HepG2 (cell line): ENCODE measurements around the gene C11orf16. TPM values are rescaled to one million over a fixed set of nuclear protein-coding genes. Genes with fewer than 3 reads are reported as not detected.

Source experiments
- ELF4 ChIP-seq: sonication (generic); formaldehyde crosslinking; IDR thresholded peaks from 2 replicates; pipeline ENCODE4 v1.5.0; 2020; ENCODE audit warnings: missing genetic modification reagents, mild to moderate bottlenecking, moderate library complexity, borderline replicate concordance
- LCORL ChIP-seq, 2 experiments: fragments of 450-650 bp in 1 of 2; sonication (generic) in 1 of 2; formaldehyde crosslinking in 1 of 2; IDR thresholded peaks; 2 replicates each; pipeline versions ENCODE4 v1.5.0 to v1.6.1; 2017 to 2020; ENCODE audit warnings: antibody characterized with exemption in 1 of 2, missing genetic modification reagents in 1 of 2
- MZF1 ChIP-seq: sonication (generic); formaldehyde crosslinking; IDR thresholded peaks from 2 replicates; pipeline ENCODE4 v1.8.1; 2023; ENCODE audit warnings: mild to moderate bottlenecking, missing genetic modification reagents, borderline replicate concordance
- NFE2L2 ChIP-seq: fragments of 150-350 bp; IDR thresholded peaks from 2 replicates; pipeline ENCODE4 v1.6.1; 2014; ENCODE audit warnings: low read length
- NR1H2 ChIP-seq: sonication (generic); formaldehyde crosslinking; IDR thresholded peaks from 2 replicates; pipeline ENCODE4 v1.8.1; 2022; ENCODE audit warnings: low read depth, missing genetic modification reagents, borderline replicate concordance
- TCF7 ChIP-seq: sonication (generic); IDR thresholded peaks from 2 replicates; pipeline ENCODE4 v1.6.1; 2016; ENCODE audit warnings: antibody characterized with exemption, low read depth
- USF2 ChIP-seq, 2 experiments: sonication (generic) in 1 of 2; formaldehyde crosslinking in 1 of 2; IDR thresholded peaks; 2 replicates each; pipeline versions ENCODE4 v1.5.1 to v1.6.1; 2011 to 2020; ENCODE audit warnings: borderline replicate concordance in 1 of 2, low read depth in 1 of 2, low read length in 1 of 2, mild to moderate bottlenecking in 1 of 2, missing genetic modification reagents in 1 of 2, moderate library complexity in 1 of 2
- YEATS2 ChIP-seq: sonication (generic); formaldehyde crosslinking; IDR thresholded peaks from 2 replicates; pipeline ENCODE4 v1.4.0; 2020; ENCODE audit warnings: missing genetic modification reagents, borderline replicate concordance
- ZNF292 ChIP-seq: sonication (generic); formaldehyde crosslinking; IDR thresholded peaks from 2 replicates; pipeline ENCODE4 v1.8.1; 2022; ENCODE audit warnings: mild to moderate bottlenecking, low read depth, missing genetic modification reagents, borderline replicate concordance
- ZNF546 ChIP-seq: sonication (generic); formaldehyde crosslinking; conservative IDR thresholded peaks from 2 replicates; pipeline ENCODE4 v1.8.1; 2023; ENCODE audit warnings: mild to moderate bottlenecking, missing genetic modification reagents
- ZNF709 ChIP-seq: sonication (generic); formaldehyde crosslinking; IDR thresholded peaks from 2 replicates; pipeline ENCODE4 v1.5.0; 2020; ENCODE audit warnings: mild to moderate bottlenecking, missing genetic modification reagents
- polyA plus RNA-seq, 8 experiments: library from polyadenylated mRNA; depleted of rRNA in 3 of 8; stranded (reverse) in 7 of 8; unstranded in 1 of 8; fragments of >200 nt; fragmentation: Illumina TruSeq in 4 of 8; extraction: Trizol in 4 of 8; gene quantifications; 2 replicates each; pipeline versions ENCODE4 v1.2.1 to v1.2.3, GENCODE V29; 2011 to 2016; ENCODE audit warnings: low read depth in 4 of 8, missing spikeins in 1 of 8, mixed read lengths in 1 of 8; ENCODE audit not compliant: insufficient read depth in 1 of 8
- total RNA-seq, 5 experiments: library from RNA; depleted of rRNA; stranded (reverse); fragments of >200 nt; fragmentation: Illumina TruSeq; extraction: Trizol; gene quantifications; 2 replicates each; pipeline ENCODE4 v1.2.3, GENCODE V29; 2016; ENCODE audit warnings: low read depth in 1 of 5
- TF ChIP-seq, protein P1 (sequence below): sonication (generic); formaldehyde crosslinking; IDR thresholded peaks from 2 replicates; pipeline ENCODE4 v1.5.0; 2020; ENCODE audit warnings: mild to moderate bottlenecking, missing genetic modification reagents, borderline replicate concordance
- TF ChIP-seq, protein P2 (sequence below): sonication (generic); formaldehyde crosslinking; IDR thresholded peaks from 2 replicates; pipeline ENCODE4 v1.5.1; 2020; ENCODE audit warnings: missing genetic modification reagents, mild to moderate bottlenecking, borderline replicate concordance
- TF ChIP-seq, protein P3 (sequence below): sonication (generic); formaldehyde crosslinking; IDR thresholded peaks from 2 replicates; pipeline ENCODE4 v1.8.0; 2022; ENCODE audit warnings: missing genetic modification reagents, mild to moderate bottlenecking, inconsistent platforms, borderline replicate concordance

C11orf16 gene
- total and polyA plus RNA-seq, 2 of the 13 experiments (the other 11 are each of a cell fraction or from before 2014, with no cell fraction given), result not detected

GRCh38 chr11:8870411-8871170 is 62.2 kb downstream of the C11orf16 start (continued):
- TF ChIP-seq, protein P1, sequence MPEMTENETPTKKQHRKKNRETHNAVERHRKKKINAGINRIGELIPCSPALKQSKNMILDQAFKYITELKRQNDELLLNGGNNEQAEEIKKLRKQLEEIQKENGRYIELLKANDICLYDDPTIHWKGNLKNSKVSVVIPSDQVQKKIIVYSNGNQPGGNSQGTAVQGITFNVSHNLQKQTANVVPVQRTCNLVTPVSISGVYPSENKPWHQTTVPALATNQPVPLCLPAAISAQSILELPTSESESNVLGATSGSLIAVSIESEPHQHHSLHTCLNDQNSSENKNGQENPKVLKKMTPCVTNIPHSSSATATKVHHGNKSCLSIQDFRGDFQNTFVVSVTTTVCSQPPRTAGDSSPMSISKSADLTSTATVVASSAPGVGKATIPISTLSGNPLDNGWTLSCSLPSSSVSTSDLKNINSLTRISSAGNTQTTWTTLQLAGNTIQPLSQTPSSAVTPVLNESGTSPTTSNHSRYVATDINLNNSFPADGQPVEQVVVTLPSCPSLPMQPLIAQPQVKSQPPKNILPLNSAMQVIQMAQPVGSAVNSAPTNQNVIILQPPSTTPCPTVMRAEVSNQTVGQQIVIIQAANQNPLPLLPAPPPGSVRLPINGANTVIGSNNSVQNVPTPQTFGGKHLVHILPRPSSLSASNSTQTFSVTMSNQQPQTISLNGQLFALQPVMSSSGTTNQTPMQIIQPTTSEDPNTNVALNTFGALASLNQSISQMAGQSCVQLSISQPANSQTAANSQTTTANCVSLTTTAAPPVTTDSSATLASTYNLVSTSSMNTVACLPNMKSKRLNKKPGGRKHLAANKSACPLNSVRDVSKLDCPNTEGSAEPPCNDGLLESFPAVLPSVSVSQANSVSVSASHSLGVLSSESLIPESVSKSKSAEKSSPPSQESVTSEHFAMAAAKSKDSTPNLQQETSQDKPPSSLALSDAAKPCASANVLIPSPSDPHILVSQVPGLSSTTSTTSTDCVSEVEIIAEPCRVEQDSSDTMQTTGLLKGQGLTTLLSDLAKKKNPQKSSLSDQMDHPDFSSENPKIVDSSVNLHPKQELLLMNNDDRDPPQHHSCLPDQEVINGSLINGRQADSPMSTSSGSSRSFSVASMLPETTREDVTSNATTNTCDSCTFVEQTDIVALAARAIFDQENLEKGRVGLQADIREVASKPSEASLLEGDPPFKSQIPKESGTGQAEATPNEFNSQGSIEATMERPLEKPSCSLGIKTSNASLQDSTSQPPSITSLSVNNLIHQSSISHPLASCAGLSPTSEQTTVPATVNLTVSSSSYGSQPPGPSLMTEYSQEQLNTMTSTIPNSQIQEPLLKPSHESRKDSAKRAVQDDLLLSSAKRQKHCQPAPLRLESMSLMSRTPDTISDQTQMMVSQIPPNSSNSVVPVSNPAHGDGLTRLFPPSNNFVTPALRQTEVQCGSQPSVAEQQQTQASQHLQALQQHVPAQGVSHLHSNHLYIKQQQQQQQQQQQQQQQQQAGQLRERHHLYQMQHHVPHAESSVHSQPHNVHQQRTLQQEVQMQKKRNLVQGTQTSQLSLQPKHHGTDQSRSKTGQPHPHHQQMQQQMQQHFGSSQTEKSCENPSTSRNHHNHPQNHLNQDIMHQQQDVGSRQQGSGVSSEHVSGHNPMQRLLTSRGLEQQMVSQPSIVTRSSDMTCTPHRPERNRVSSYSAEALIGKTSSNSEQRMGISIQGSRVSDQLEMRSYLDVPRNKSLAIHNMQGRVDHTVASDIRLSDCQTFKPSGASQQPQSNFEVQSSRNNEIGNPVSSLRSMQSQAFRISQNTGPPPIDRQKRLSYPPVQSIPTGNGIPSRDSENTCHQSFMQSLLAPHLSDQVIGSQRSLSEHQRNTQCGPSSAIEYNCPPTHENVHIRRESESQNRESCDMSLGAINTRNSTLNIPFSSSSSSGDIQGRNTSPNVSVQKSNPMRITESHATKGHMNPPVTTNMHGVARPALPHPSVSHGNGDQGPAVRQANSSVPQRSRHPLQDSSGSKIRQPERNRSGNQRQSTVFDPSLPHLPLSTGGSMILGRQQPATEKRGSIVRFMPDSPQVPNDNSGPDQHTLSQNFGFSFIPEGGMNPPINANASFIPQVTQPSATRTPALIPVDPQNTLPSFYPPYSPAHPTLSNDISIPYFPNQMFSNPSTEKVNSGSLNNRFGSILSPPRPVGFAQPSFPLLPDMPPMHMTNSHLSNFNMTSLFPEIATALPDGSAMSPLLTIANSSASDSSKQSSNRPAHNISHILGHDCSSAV, result no peak
- no peak for TF ChIP-seq NFE2L2
- TF ChIP-seq ZNF546, result no peak
- no peak for TF ChIP-seq MZF1 (CRISPR knock-in tag)
- TF ChIP-seq LCORL (IDR thresholded peaks at IDR 0.05), result no peak
- no peak for TF ChIP-seq LCORL (CRISPR knock-in tag; IDR thresholded peaks at IDR 0.05)
- no peak for TF ChIP-seq TCF7
- no peak for TF ChIP-seq ZNF709
- no peak for TF ChIP-seq USF2 (IDR thresholded peaks at IDR 0.05; ENCODE audit: low read depth, low read length)
- TF ChIP-seq USF2 (CRISPR knock-in tag; IDR thresholded peaks at IDR 0.05; ENCODE audit: borderline replicate concordance), result no peak
- TF ChIP-seq, protein P2, sequence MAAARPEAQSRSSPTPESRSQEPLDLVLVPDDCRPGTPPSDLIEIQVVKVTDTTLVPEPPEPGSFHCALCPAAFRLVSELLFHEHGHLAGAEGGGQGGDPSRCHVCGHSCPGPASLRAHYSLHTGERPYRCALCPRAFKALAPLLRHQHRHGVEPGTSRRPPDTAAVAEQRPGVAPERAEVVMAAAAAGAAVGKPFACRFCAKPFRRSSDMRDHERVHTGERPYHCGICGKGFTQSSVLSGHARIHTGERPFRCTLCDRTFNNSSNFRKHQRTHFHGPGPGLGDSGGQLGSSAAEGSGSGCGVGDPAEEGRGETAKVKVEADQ, result 0 out of 2 replicates have a peak, but pooled peaks have one; percentile 42
- no peak for TF ChIP-seq ZNF292 (CRISPR knock-in tag)
- no peak for TF ChIP-seq ELF4 (CRISPR knock-in tag)
- no peak for TF ChIP-seq NR1H2 (CRISPR knock-in tag)
- no peak for TF ChIP-seq YEATS2
- TF ChIP-seq, protein P3, sequence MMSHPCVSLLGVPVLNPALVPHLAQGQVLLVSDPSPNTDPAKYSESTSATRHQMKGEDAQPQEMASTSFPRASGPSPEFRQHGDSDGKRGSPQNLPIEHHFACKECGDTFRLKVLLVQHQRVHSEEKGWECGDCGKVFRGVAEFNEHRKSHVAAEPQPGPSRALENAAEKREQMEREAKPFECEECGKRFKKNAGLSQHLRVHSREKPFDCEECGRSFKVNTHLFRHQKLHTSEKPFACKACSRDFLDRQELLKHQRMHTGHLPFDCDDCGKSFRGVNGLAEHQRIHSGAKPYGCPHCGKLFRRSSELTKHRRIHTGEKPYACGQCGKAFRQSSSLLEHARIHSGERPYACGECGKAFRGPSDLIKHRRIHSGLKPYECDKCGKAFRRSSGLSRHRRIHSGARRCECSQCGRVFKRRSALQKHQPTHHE, result no peak
